ENCODE data around the gene C1orf94. TPM values are rescaled to one million over a fixed set of nuclear protein-coding genes. Genes with fewer than 3 reads are reported as not detected.
"Not testable (repeated sequence)": the region's sequence is repeated elsewhere in the genome, so short reads cannot be mapped to it uniquely, and the experiment has no call there.

Gene C1orf94
- total RNA-seq, 1 donor from 2014 or later: not detected

- Mint-ChIP-seq H3K27me3 (peaks cover 35% of the 10 kb centered on the region), H3K27ac (no peak overlapping the region), H3K36me3 (ENCODE audit: low read depth) (no peaks in the 10 kb centered on the region), H3K4me1 (no peaks in the 10 kb centered on the region), H3K4me3 (no peak overlapping the region), H3K9me3 (no peaks in the 10 kb centered on the region)
- ATAC-seq (ENCODE audit: low read depth) (no peak), DNase-seq (no peak)
- ChIA-PET CTCF (no interaction called here), POLR2A (no interaction called here)
- TF ChIP-seq, protein P1, sequence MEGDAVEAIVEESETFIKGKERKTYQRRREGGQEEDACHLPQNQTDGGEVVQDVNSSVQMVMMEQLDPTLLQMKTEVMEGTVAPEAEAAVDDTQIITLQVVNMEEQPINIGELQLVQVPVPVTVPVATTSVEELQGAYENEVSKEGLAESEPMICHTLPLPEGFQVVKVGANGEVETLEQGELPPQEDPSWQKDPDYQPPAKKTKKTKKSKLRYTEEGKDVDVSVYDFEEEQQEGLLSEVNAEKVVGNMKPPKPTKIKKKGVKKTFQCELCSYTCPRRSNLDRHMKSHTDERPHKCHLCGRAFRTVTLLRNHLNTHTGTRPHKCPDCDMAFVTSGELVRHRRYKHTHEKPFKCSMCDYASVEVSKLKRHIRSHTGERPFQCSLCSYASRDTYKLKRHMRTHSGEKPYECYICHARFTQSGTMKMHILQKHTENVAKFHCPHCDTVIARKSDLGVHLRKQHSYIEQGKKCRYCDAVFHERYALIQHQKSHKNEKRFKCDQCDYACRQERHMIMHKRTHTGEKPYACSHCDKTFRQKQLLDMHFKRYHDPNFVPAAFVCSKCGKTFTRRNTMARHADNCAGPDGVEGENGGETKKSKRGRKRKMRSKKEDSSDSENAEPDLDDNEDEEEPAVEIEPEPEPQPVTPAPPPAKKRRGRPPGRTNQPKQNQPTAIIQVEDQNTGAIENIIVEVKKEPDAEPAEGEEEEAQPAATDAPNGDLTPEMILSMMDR (IDR thresholded peaks at IDR 0.05): no peak
- intact Hi-C loops (cut with micrococcal nuclease): no loop called here
Measured at GRCh38 chr1:34175744-34176143, 963 bp upstream of the C1orf94 start.

DNA sequence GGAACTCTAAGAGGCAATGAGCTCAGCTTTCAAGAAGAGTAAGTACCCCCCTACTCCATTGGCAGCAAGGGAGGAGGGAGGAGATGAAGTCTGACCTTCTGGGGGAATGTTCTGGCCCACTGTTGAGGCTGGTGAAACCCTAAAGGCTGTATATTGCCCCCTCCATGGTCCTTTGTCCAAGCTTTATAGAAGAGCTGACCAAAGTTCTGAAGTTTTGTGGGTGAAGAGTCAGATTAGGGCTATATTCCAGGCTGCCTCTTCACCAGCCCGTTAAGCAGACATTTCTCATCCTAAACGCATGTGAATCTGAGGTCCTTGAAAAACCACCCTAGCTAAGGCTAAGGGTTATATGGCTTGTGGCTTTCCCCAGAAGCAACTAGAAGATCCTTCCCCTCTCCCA is 1.4 kb downstream of the C1orf94 start:
- intact Hi-C loops (cut with micrococcal nuclease): no loop called here
- no peak overlapping the region for H3K4me3 Mint-ChIP-seq
- POLR2A ChIA-PET: no interaction called here

DNA sequence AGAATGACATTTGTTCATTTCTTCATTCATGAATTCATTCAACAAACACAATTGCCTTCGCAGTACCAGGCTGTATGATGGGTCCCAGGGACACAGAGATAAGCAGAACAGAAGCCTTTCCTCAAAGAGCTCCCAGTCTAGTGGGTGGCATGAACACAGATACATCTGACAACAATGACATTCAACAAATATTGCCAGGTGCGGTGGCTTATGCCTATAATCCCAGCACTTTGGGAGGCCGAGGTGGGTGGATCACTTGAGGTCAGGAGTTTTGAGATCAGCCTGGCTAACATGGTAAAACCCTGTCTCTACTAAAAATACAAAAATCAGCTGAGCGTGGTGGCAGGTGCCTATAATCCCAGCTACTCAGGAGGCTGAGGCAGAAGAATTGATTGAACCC is 6.7 kb downstream of the C1orf94 start:
- H3K9me3 Mint-ChIP-seq; intact Hi-C loops (cut with micrococcal nuclease); DNase-seq; H3K4me1 Mint-ChIP-seq; CTCF ChIA-PET; POLR2A ChIA-PET; ATAC-seq (ENCODE audit: low read depth); H3K36me3 Mint-ChIP-seq (ENCODE audit: low read depth); H3K27ac Mint-ChIP-seq; H3K4me3 Mint-ChIP-seq: not testable (repeated sequence)
- H3K27me3 Mint-ChIP-seq: peaks cover 26% of the 10 kb centered on the region

More for the DNA sequence above, 1.4 kb downstream of the C1orf94 start:
- TF ChIP-seq, protein P1 (IDR thresholded peaks at IDR 0.05): no peak
- CTCF ChIA-PET: no interaction called here
- no peak for DNase-seq
- Mint-ChIP-seq H3K27ac (no peak overlapping the region), H3K9me3 (no peaks in the 10 kb centered on the region), H3K4me1 (no peaks in the 10 kb centered on the region), H3K27me3 (peaks cover 28% of the 10 kb centered on the region), H3K36me3 (ENCODE audit: low read depth) (no peaks in the 10 kb centered on the region)
- ATAC-seq (ENCODE audit: low read depth): no peak

- POLR2A ChIA-PET: no interaction called here
- Mint-ChIP-seq H3K27me3 (peaks cover 25% of the 10 kb centered on the region), H3K27ac (no peak overlapping the region), H3K9me3 (peaks cover 2% of the 10 kb centered on the region), H3K36me3 (ENCODE audit: low read depth) (no peaks in the 10 kb centered on the region), H3K4me3 (no peak overlapping the region), H3K4me1 (no peaks in the 10 kb centered on the region)
- TF ChIP-seq, protein P1 (IDR thresholded peaks at IDR 0.05): no peak
- CTCF ChIA-PET: no interaction called here
- ATAC-seq (ENCODE audit: low read depth) (no peak), DNase-seq (no peak)
- intact Hi-C loops (cut with micrococcal nuclease): no loop called here
Measured at GRCh38 chr1:34186741-34187494, 10.2 kb downstream of the C1orf94 start.

DNA sequence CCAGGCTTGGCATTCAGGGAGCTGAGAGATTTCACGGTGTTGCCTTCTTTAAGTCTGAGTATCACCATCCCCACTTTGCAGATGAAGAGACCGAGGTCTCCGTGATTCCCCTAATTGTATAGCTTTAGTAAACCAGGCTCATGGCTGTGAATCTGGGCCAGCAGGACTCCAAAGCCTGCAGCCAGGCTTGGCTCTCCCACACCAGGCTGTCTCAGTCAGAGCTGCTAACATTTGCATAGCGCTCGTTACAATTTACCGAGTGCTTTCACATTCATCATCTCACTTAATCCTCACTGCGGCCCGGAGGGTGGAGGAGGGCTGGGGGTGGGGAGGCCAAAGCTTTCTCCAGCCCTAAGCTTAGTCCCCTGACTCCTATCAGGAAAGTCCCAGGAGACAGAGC is 11.7 kb downstream of the C1orf94 start:
- intact Hi-C loops (cut with micrococcal nuclease): no loop called here
- H3K27me3 Mint-ChIP-seq: peaks cover 26% of the 10 kb centered on the region

More for the DNA sequence above, 11.7 kb downstream of the C1orf94 start:
- Mint-ChIP-seq H3K9me3 (peaks cover 2% of the 10 kb centered on the region), H3K4me1 (no peaks in the 10 kb centered on the region), H3K36me3 (ENCODE audit: low read depth) (no peaks in the 10 kb centered on the region), H3K4me3 (no peak overlapping the region), H3K27ac (no peak overlapping the region)
- ChIA-PET POLR2A (no interaction called here), CTCF (no interaction called here)
- DNase-seq: no peak
- TF ChIP-seq, protein P1 (IDR thresholded peaks at IDR 0.05): no peak
- no peak for ATAC-seq (ENCODE audit: low read depth)
